Gastrocnemius medialis (tissue), 4 donors: Measurements from ENCODE around the gene SCAANT1.

Source experiments
- POLR2A ChIP-seq, 2 donors: fragments of 450-650 bp; IDR thresholded peaks; one replicate each; pipeline ENCODE4 v1.6.1; 2017; ENCODE audit warnings: antibody characterized with exemption in 2 of 2, mild to moderate bottlenecking in 2 of 2, moderate library complexity in 2 of 2
- TF ChIP-seq, protein P1 (sequence below), 5 experiments: fragments of 450-650 bp in 3 of 5; fragments of 200-600 bp in 2 of 5; sonication (generic) in 2 of 5; IDR thresholded peaks in 4 of 5; conservative IDR thresholded peaks in 1 of 5; 1 replicate in 4 of 5; 2 replicates in 1 of 5; pipeline ENCODE4 v1.5.1; 2016 to 2019; ENCODE audit warnings: antibody characterized with exemption in 5 of 5, mild to moderate bottlenecking in 3 of 5, moderate library complexity in 3 of 5

- TF ChIP-seq, protein P1, sequence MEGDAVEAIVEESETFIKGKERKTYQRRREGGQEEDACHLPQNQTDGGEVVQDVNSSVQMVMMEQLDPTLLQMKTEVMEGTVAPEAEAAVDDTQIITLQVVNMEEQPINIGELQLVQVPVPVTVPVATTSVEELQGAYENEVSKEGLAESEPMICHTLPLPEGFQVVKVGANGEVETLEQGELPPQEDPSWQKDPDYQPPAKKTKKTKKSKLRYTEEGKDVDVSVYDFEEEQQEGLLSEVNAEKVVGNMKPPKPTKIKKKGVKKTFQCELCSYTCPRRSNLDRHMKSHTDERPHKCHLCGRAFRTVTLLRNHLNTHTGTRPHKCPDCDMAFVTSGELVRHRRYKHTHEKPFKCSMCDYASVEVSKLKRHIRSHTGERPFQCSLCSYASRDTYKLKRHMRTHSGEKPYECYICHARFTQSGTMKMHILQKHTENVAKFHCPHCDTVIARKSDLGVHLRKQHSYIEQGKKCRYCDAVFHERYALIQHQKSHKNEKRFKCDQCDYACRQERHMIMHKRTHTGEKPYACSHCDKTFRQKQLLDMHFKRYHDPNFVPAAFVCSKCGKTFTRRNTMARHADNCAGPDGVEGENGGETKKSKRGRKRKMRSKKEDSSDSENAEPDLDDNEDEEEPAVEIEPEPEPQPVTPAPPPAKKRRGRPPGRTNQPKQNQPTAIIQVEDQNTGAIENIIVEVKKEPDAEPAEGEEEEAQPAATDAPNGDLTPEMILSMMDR (IDR thresholded peaks at IDR 0.05 in 4 of 5, conservative IDR thresholded peaks at IDR 0.05 in 1 of 5), result no peak
- no peak for TF ChIP-seq POLR2A (IDR thresholded peaks at IDR 0.05)
Observed at GRCh38 chr3:63945558-63946096, 33.4 kb upstream of the SCAANT1 start.
